Smooth muscle cell of the coronary artery (primary cell): ENCODE results near the gene SCARB1. TPM values are rescaled to one million over a fixed set of nuclear protein-coding genes. Genes with fewer than 3 reads are reported as not detected.

Source experiments
- total RNA-seq: library from RNA; depleted of rRNA; stranded (reverse); fragments of >200 nt; gene quantifications from 2 replicates; pipeline ENCODE4 v1.2.3, GENCODE V29; 2014; ENCODE audit warnings: low replicate concordance

The SCARB1 gene, protein sequence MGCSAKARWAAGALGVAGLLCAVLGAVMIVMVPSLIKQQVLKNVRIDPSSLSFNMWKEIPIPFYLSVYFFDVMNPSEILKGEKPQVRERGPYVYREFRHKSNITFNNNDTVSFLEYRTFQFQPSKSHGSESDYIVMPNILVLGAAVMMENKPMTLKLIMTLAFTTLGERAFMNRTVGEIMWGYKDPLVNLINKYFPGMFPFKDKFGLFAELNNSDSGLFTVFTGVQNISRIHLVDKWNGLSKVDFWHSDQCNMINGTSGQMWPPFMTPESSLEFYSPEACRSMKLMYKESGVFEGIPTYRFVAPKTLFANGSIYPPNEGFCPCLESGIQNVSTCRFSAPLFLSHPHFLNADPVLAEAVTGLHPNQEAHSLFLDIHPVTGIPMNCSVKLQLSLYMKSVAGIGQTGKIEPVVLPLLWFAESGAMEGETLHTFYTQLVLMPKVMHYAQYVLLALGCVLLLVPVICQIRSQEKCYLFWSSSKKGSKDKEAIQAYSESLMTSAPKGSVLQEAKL
- total RNA-seq = 6.0 and 13.2 TPM in 2 replicates

DNA sequence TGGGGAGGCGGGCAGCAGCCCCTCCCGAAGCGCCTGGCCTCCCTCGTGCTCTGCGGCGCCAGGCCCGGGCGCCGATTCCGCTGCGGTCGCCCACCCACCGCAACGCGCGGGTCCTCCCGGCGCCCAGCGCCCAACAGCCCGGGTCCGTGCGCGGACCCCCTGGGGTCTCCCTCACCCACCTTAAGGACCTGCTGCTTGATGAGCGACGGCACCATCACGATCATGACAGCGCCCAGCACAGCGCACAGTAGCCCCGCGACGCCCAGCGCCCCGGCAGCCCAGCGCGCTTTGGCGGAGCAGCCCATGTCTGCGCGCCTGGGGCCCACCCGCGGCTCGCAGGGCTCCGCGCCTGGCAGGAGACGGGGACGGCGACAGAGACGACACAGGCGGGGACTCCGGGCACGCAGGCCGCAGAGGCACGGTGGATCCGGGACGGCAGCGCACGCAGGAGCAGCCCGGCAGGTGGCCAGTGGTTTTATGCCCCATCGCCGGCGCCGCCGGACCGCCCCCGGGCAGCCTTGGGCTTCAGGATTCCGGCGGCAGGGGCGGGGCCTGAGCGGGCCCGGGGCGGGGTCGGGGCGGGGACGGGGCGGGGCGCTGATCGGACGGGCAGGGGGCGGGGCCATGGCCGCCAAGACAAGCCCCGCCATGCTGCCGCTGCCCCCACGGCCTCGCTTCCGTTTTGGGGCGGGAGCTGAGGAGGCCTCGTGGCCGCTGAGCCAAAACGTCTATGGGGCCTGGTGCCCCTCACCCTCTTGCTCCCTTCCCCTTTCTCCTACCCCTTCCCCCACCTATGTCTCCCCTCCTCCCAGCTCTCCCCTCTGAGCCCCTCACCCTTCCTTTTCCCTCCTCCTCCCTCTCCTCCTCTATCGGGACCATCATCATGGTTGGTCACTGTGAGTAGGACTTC lies at the start of gene SCARB1:
TSS of gene SCARB1 (minus strand) at position 449 of the 910 bp plus-strand sequence. CDS start at position 305, 144 bp downstream.

Other genes with a start within 250 kb of the SCARB1 start
- gene UBC, start 50.8 kb upstream of the SCARB1 start, total RNA-seq = 1,608 and 4,028 TPM in 2 replicates
- 8.0 and 9.5 TPM in 2 replicates for gene DHX37, start 125.3 kb upstream of the SCARB1 start, total RNA-seq
- gene BRI3BP, start 129.8 kb upstream of the SCARB1 start, total RNA-seq = 2.1 and 3.0 TPM in 2 replicates
- 29.8 and 39.0 TPM in 2 replicates for gene AACS, start 201.6 kb upstream of the SCARB1 start, total RNA-seq